ENCODE measurements around the gene MTHFS.

The MTHFS gene

GRCh38 chr15:79832367-79833120 is 64.3 kb downstream of the MTHFS start:
- no peak for DNase-seq (ENCODE audit: low read depth in 1 of 2, low spot score in 1 of 2)
- TF ChIP-seq GABPA (IDR thresholded peaks at IDR 0.05; ENCODE audit: low read depth) (no peak), POLR2AphosphoS5 (IDR thresholded peaks at IDR 0.05; ENCODE audit: low read depth) (no peak), REST (IDR thresholded peaks at IDR 0.05; ENCODE audit: insufficient replicate concordance, low read depth) (no peak), CTCF (IDR thresholded peaks at IDR 0.05; ENCODE audit: insufficient read depth, low read length) (no peak), SPI1 (IDR thresholded peaks at IDR 0.05; ENCODE audit: borderline replicate concordance, low read depth) (no peak)
- Histone ChIP-seq H3K27ac (replicated peaks) (no peak overlapping the region), H3K27me3 (ENCODE audit: insufficient read depth, poor library complexity, severe bottlenecking) (no peaks in the 10 kb centered on the region), H3K4me3 (replicated peaks; ENCODE audit: insufficient read depth, low read length) (no peak overlapping the region)

DNA sequence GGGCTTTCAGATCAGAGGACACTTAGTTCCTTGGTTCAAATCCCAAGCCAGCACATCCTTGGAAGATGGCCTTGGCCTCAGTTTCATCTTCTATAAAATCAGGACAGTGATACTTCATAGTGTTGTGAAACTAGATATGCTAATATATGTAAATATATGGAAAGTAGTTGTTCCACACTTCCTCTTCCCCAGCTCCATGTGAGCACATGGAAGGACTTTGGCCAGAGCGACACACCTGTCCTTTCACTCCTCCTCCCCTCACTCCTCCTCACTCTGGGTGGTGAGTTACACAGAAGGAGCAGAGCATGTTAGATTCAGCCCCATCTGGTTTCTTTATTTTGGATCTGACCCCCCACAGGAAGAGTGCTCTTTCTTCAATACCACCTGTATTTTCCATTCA is 65.2 kb downstream of the MTHFS start:
- H3K27ac ChIP-seq (replicated peaks): no peak overlapping the region
- H3K4me3 ChIP-seq (replicated peaks; ENCODE audit: insufficient read depth, low read length): no peak overlapping the region
- TF ChIP-seq SPI1 (IDR thresholded peaks at IDR 0.05; ENCODE audit: borderline replicate concordance, low read depth) (no peak), REST (IDR thresholded peaks at IDR 0.05; ENCODE audit: insufficient replicate concordance, low read depth) (no peak), GABPA (IDR thresholded peaks at IDR 0.05; ENCODE audit: low read depth) (no peak), CTCF (IDR thresholded peaks at IDR 0.05; ENCODE audit: insufficient read depth, low read length) (no peak), POLR2AphosphoS5 (IDR thresholded peaks at IDR 0.05; ENCODE audit: low read depth) (no peak)
- no peak for DNase-seq (ENCODE audit: low read depth in 1 of 2, low spot score in 1 of 2)
- no peaks in the 10 kb centered on the region for H3K27me3 ChIP-seq (ENCODE audit: insufficient read depth, poor library complexity, severe bottlenecking)

DNA sequence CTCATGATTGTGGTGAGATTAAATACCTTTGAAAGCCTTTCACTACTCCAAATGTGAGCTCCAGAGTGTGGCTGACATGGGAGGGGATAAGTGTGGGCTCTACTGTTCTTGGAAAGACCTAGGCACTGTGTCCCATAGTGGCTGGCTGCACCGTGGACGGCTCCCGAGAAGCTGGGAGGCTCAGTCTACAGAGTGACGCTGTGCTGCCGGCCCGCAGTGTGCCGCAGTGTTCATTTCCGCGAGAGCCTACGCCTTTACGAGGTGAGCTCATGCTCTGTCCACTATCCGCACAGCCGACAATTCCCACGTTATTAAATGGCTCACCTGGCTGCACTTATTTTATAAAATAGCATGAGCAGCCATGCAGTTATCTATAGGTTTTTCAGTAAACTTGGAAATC is 66.9 kb downstream of the MTHFS start:
- H3K27ac ChIP-seq (replicated peaks): no peak overlapping the region
- TF ChIP-seq GABPA (IDR thresholded peaks at IDR 0.05; ENCODE audit: low read depth) (no peak), SPI1 (IDR thresholded peaks at IDR 0.05; ENCODE audit: borderline replicate concordance, low read depth) (no peak), REST (IDR thresholded peaks at IDR 0.05; ENCODE audit: insufficient replicate concordance, low read depth) (no peak)
- no peak for DNase-seq (ENCODE audit: low read depth in 1 of 2, low spot score in 1 of 2)
- H3K27me3 ChIP-seq (ENCODE audit: insufficient read depth, poor library complexity, severe bottlenecking): no peaks in the 10 kb centered on the region
- no peak overlapping the region for H3K4me3 ChIP-seq (replicated peaks; ENCODE audit: insufficient read depth, low read length)
